OCI-LY3 (cell line): Measurements from ENCODE around the gene TPK1.

Experiments used
- H2AFZ ChIP-seq: fragments of 200-600, 300-600 bp; shearing (Covaris generic); 2 replicates; pipeline ENCODE4 v1.6.0; 2014; ENCODE audit warnings: antibody characterized with exemption, low read depth, low read length
- H3K27ac ChIP-seq: fragments of 200-600, 300-600 bp; sonication (generic); 2 replicates; pipeline ENCODE4 v1.5.1; 2014; ENCODE audit warnings: mild to moderate bottlenecking, low read length, moderate library complexity, mixed read lengths
- H3K27me3 ChIP-seq: fragments of 200-600, 300-600 bp; sonication (generic); 2 replicates; pipeline ENCODE4 v1.6.1; 2014; ENCODE audit warnings: low read depth, low read length, mixed read lengths
- H3K36me3 ChIP-seq: fragments of 200-600, 300-600 bp; sonication (generic); replicated peaks from 2 replicates; pipeline ENCODE3; 2014; ENCODE audit warnings: low read depth, low read length, mixed read lengths
- H3K4me1 ChIP-seq: fragments of 300-600, 200-600 bp; sonication (generic); 2 replicates; pipeline ENCODE4 v1.6.1; 2014; ENCODE audit warnings: low read length, mixed read lengths
- H3K4me2 ChIP-seq: fragments of 200-600, 300-600 bp; sonication (generic); 2 replicates; pipeline ENCODE4 v1.6.1; 2014; ENCODE audit warnings: low read length, mixed read lengths
- H3K4me3 ChIP-seq: fragments of 300-600, 200-600 bp; sonication (generic); 2 replicates; pipeline ENCODE4 v1.5.1; 2014; ENCODE audit warnings: antibody characterized with exemption, mild to moderate bottlenecking, low read length, moderate library complexity
- H3K79me2 ChIP-seq: fragments of 300-600, 200-600 bp; shearing (Covaris generic); 2 replicates; pipeline ENCODE4 v1.6.1; 2014; ENCODE audit warnings: mild to moderate bottlenecking, low read length, mixed read lengths
- H3K9ac ChIP-seq: fragments of 300-600, 200-600 bp; shearing (Covaris generic); 2 replicates; pipeline ENCODE4 v1.6.0; 2014; ENCODE audit warnings: mild to moderate bottlenecking, low read length, moderate library complexity
- H3K9me3 ChIP-seq: fragments of 200-600, 300-600 bp; shearing (Covaris generic); 2 replicates; pipeline ENCODE4 v1.6.1; 2014; ENCODE audit warnings: low read length, mixed read lengths; ENCODE audit not compliant: insufficient read depth
- H4K20me1 ChIP-seq: fragments of 200-600, 300-600 bp; sonication (generic); 2 replicates; pipeline ENCODE4 v1.6.1; 2016; ENCODE audit warnings: low read length, mixed read lengths; ENCODE audit not compliant: insufficient read depth
- EZH2phosphoT487 ChIP-seq: fragments of 200-600 bp; shearing (Covaris generic); IDR thresholded peaks from 2 replicates; pipeline ENCODE4 v1.6.1; 2018; ENCODE audit warnings: antibody characterized with exemption, mixed run types, low read depth
- TF ChIP-seq, protein P1 (sequence below): fragments of 200-600, 300-600 bp; sonication (generic); IDR thresholded peaks from 2 replicates; pipeline ENCODE4 v1.5.1; 2014; ENCODE audit warnings: antibody characterized with exemption, low read length, low read depth

TPK1 gene

DNA sequence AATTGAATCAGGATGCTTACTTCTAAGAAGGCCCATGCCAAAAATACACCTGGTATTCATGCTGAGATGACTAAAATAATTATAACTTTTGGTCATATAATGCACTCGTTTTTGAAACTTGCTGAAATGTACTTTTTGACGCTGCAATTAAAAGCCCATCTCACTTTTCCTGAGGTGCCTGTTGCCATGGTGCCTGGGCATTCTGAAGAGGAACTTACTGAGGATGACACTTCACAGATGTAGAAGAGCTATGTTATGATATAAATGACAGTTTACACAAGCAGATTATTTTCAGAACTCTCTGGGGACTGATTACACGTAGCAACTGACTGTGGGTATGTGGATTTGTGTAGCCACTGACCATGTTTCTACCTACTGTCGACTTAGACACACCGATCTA lies 182.4 kb downstream of the TPK1 start:
- Histone ChIP-seq H3K4me3 (no peak overlapping the region), H3K79me2 (no peaks in the 10 kb centered on the region), H4K20me1 (no peaks in the 10 kb centered on the region), H3K9ac (no peak overlapping the region), H3K27me3 (no peaks in the 10 kb centered on the region), H3K9me3 (no peaks in the 10 kb centered on the region), H3K4me1 (peaks cover 4% of the 10 kb centered on the region; the same call in 1 of the 2 replicates), H3K27ac (no peak overlapping the region), H2AFZ (no peak overlapping the region), H3K36me3 (no peaks in the 10 kb centered on the region), H3K4me2 (no peak overlapping the region)
- no peak for TF ChIP-seq EZH2phosphoT487
- TF ChIP-seq, protein P1, sequence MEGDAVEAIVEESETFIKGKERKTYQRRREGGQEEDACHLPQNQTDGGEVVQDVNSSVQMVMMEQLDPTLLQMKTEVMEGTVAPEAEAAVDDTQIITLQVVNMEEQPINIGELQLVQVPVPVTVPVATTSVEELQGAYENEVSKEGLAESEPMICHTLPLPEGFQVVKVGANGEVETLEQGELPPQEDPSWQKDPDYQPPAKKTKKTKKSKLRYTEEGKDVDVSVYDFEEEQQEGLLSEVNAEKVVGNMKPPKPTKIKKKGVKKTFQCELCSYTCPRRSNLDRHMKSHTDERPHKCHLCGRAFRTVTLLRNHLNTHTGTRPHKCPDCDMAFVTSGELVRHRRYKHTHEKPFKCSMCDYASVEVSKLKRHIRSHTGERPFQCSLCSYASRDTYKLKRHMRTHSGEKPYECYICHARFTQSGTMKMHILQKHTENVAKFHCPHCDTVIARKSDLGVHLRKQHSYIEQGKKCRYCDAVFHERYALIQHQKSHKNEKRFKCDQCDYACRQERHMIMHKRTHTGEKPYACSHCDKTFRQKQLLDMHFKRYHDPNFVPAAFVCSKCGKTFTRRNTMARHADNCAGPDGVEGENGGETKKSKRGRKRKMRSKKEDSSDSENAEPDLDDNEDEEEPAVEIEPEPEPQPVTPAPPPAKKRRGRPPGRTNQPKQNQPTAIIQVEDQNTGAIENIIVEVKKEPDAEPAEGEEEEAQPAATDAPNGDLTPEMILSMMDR, result no peak

DNA sequence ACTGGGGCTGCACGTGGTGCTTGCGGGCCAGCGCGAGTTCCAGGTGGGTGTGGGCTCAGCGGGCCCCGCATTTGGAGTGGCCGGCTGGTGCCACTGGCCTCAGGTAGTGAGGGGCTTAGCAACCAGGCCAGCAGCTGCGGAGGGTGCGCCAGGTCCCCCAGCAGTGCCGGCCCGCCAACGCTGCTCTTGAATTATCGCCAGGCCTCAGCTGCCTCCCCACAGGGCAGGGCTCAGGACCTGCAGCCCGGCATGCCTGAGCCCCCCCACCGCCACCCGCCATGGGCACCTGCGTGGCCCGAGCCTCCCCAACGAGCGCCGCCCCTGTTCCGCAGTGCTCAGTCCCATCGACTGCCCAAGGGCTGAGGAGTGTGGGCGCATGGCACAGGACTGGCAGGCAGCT lies 185.4 kb downstream of the TPK1 start:
- Histone ChIP-seq H3K9ac (no peak overlapping the region), H2AFZ (no peak overlapping the region), H3K36me3 (no peaks in the 10 kb centered on the region), H3K4me1 (no peaks in the 10 kb centered on the region), H3K9me3 (no peaks in the 10 kb centered on the region), H4K20me1 (no peaks in the 10 kb centered on the region), H3K27me3 (no peaks in the 10 kb centered on the region), H3K4me2 (no peak overlapping the region), H3K27ac (no peak overlapping the region), H3K4me3 (no peak overlapping the region), H3K79me2 (no peaks in the 10 kb centered on the region)
- no peak for TF ChIP-seq EZH2phosphoT487
- TF ChIP-seq, protein P1, result no peak

DNA sequence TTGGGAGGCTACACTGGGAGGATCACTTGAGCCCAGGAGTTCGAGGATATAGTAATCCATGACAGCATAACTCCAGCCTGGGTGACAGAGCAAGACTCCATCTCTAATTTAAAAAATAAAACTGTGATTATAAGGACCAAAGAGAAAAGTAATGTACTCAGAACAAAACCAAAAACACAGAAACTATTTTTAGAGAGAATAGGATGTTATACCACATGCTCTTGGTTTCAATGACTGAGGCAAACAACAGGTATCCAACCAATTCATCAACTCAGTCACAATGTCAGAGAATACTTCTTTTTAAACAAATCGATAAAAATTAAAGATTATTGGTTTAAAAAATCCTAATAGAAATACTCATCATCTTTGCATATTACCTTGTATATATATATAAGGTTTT lies 186.7 kb downstream of the TPK1 start:
- Histone ChIP-seq H3K27ac (no peak overlapping the region), H3K9me3 (no peaks in the 10 kb centered on the region), H3K4me3 (no peak overlapping the region), H4K20me1 (no peaks in the 10 kb centered on the region), H3K9ac (no peak overlapping the region), H3K4me2 (no peak overlapping the region), H3K27me3 (no peaks in the 10 kb centered on the region), H2AFZ (no peak overlapping the region), H3K79me2 (no peaks in the 10 kb centered on the region), H3K36me3 (no peaks in the 10 kb centered on the region), H3K4me1 (no peaks in the 10 kb centered on the region)
- TF ChIP-seq EZH2phosphoT487, result no peak
- TF ChIP-seq, protein P1, result no peak

DNA sequence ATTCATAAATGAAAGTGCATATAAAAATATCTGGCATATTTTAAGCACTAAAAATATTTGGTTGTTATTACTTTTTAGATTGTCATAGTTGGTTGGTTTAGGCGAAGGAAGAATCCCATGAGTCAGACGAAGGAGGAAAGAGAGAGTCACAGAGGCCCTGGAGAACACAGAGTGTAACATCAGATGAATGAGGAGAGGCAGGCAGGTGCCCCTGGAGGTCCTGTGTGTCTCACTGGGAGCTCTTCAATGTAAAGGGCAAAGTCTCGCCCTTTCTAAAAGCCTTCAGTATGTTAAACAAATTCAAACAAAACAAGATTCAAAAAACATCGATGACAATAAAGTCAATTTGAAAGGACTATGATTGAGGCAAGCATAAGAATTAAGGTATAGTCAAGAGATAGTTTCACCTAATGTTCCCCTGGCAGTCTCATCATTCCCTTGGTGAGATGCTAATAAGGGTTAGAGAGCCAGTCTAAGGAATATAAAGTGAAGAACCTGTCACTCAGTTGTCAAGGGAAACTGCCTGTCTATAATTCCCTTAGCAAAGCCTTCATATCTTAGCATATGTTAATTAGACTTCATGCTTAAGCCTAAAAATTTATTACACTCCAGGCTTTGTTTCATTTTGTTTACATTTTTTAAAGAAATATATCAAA lies 194.3 kb downstream of the TPK1 start:
- no peaks in the 10 kb centered on the region for H3K79me2 ChIP-seq
- H3K4me1 ChIP-seq, result no peaks in the 10 kb centered on the region
- no peaks in the 10 kb centered on the region for H3K36me3 ChIP-seq
- no peak for TF ChIP-seq EZH2phosphoT487
- no peak overlapping the region for H3K4me2 ChIP-seq
- H3K9ac ChIP-seq, result no peak overlapping the region
- no peaks in the 10 kb centered on the region for H3K27me3 ChIP-seq
- no peak overlapping the region for H2AFZ ChIP-seq
- no peak overlapping the region for H3K27ac ChIP-seq
- no peaks in the 10 kb centered on the region for H3K9me3 ChIP-seq
- H3K4me3 ChIP-seq, result no peak overlapping the region
- no peaks in the 10 kb centered on the region for H4K20me1 ChIP-seq
